GM18507 (cell line): ENCODE data around the gene MAPT.
A peak's percentile ranks its signal among the peaks of the same experiment; 100 is the strongest.

ENCODE experiments used
- DNase-seq: peaks from one replicate; pipeline ENCODE4 v3.0.0; 2011; ENCODE audit warnings: low read depth; ENCODE audit not compliant: insufficient read length; ENCODE audit errors: extremely low spot score
- FAIRE-seq: peaks from 2 replicates; lab custom pipeline; 2011; peaks lifted over from hg19 to GRCh38; lab: Jason Lieb, UNC

The MAPT gene

DNA sequence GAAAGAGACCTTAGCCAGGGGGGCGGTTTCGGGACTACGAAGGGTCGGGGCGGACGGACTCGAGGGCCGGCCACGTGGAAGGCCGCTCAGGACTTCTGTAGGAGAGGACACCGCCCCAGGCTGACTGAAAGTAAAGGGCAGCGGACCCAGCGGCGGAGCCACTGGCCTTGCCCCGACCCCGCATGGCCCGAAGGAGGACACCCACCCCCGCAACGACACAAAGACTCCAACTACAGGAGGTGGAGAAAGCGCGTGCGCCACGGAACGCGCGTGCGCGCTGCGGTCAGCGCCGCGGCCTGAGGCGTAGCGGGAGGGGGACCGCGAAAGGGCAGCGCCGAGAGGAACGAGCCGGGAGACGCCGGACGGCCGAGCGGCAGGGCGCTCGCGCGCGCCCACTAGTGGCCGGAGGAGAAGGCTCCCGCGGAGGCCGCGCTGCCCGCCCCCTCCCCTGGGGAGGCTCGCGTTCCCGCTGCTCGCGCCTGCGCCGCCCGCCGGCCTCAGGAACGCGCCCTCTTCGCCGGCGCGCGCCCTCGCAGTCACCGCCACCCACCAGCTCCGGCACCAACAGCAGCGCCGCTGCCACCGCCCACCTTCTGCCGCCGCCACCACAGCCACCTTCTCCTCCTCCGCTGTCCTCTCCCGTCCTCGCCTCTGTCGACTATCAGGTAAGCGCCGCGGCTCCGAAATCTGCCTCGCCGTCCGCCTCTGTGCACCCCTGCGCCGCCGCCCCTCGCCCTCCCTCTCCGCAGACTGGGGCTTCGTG is at the start of gene MAPT:
TSS of gene MAPT (plus strand) at position 533 of the 763 bp plus-strand sequence. CDS start 67,784 bp downstream, outside the sequence.
- peak; percentile 86 for DNase-seq
- peak; percentile 79 for FAIRE-seq

DNA sequence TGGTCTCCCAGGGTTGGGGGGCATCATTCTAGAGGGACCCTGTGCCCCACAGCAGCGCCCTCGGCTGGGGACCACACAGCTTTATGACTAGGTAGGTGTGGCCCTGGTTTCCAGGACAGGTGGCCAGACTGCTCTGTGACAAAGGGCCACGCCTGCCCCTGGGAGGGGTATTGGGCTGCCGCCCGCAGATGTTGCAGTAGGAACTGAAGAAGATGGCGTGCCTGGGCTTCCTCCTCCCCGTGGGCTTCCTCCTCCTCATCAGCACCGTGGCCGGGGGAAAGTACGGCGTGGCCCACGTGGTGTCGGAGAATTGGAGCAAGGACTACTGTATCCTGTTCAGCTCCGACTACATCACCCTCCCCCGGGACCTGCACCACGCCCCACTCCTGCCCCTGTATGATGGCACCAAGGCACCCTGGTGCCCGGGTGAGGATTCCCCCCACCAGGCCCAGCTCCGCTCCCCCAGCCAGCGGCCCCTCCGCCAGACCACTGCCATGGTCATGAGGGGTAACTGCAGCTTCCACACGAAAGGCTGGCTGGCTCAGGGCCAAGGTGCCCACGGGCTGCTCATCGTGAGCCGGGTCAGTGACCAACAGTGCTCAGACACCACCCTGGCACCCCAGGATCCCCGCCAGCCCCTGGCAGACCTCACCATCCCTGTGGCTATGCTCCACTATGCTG is 49.5 kb upstream of the MAPT start, which contains the start of gene SPPL2C:
TSS of gene SPPL2C (plus strand) at position 187 of the 681 bp plus-strand sequence. CDS start at position 213, 26 bp downstream.
- FAIRE-seq = no peak

DNA sequence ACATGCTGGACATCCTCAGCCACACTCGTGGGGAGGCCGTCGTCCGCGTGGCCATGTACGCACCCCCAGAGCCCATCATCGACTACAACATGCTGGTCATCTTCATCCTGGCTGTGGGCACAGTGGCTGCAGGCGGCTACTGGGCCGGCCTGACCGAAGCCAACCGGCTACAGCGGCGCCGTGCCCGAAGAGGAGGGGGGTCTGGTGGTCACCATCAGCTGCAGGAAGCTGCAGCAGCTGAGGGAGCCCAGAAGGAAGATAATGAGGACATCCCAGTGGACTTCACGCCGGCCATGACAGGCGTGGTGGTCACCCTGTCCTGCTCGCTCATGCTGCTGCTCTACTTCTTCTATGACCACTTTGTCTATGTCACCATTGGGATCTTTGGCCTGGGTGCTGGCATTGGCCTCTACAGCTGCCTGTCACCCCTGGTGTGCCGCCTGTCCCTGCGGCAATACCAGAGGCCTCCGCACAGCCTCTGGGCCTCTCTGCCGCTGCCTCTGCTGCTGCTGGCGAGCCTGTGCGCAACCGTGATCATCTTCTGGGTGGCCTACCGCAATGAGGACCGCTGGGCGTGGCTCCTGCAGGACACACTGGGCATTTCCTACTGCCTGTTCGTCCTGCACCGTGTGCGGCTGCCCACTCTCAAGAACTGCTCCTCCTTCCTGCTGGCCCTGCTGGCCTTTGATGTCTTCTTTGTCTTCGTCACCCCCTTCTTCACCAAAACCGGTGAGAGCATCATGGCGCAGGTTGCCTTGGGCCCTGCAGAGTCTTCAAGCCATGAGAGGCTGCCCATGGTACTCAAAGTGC is 48.8 kb upstream of the MAPT start:
- no peak for FAIRE-seq

More for the DNA sequence above, 49.5 kb upstream of the MAPT start, which contains the start of gene SPPL2C:
- DNase-seq = no peak

DNA sequence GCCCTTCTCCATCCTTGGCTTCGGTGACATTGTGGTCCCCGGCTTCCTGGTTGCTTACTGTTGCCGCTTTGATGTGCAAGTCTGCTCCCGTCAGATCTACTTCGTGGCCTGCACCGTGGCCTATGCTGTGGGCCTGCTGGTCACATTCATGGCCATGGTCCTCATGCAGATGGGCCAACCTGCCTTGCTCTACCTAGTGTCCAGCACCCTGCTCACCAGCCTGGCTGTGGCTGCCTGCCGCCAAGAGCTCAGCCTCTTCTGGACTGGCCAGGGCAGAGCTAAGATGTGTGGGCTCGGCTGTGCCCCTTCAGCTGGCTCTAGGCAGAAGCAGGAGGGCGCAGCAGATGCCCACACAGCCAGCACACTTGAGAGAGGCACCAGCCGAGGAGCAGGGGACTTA is 48.1 kb upstream of the MAPT start:
- DNase-seq = no peak
- FAIRE-seq = no peak

More for the DNA sequence above, 48.8 kb upstream of the MAPT start:
- DNase-seq = no peak

DNA sequence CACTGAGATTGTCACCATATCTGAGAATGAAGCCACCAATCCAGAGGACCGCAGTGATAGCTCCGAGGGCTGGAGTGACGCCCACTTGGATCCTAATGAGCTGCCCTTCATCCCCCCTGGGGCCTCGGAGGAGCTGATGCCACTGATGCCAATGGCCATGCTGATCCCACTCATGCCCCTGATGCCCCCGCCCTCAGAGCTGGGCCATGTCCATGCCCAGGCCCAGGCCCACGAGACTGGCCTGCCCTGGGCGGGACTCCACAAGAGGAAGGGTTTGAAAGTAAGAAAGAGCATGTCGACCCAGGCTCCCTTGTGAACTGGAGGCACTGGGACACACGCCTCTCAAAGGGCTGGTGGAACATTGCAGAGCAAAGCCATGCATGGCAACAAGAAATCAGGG is 47.7 kb upstream of the MAPT start:
- DNase-seq (no peak), FAIRE-seq (no peak)

DNA sequence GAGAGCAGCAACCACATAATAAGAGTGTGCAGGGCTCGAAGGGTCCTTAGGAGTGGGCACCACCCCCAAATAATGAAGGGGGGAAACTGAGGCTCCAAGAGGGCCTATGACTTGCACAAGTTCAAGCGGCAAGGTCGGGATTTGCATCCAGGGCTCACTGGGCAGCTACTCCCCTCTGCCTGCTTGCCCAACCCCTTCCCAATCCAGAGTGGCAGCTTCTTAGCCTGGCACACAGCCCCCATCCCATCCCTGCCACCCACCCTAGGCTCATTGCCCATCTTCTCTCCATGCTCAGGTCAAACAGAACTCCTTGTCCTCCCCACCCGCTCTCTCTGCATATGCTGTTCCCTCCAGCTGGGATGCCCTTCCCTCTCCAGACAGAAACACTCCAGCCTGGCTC is 47.3 kb upstream of the MAPT start:
- DNase-seq (no peak), FAIRE-seq (no peak)

DNA sequence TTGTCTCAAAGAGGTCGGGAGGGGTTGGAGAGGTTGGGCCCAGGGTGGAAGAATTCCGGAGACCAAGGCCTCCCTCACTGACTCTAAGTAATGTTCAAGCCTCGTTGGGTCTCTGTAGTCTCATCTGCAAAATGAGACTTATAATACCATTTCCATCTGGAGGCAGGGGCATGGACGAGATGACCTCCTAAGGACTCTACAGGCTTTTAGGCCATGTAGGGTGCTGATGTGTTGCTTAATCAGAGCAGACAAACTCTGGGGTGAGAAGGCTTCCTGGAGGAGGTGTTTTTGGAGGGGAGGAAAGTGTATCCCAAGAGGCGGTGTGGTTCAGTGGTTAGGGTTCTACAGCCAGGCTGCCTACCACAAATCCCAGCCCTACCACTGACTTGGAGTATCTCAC is 46.6 kb upstream of the MAPT start:
- no peak for FAIRE-seq
- DNase-seq = no peak

DNA sequence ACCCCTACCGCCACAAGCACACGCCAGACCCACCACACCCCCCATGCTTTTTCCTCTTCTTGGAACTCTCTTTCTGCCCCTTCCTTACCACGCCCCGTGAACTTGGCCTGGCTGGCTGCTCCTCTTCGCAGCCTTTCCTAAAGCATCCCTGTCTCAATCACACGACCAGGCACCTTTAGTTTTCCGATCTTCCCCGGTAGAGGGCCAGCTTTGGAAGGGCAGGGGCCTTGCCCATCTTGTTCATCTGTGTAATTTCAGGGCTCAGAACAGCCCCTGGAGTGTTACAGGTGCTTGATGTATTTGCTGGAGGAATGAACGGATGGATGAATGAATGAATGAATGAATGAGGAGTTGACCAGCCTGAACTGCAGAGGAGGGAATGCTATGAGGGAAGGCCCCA is 45.9 kb upstream of the MAPT start:
- DNase-seq = no peak
- no peak for FAIRE-seq

DNA sequence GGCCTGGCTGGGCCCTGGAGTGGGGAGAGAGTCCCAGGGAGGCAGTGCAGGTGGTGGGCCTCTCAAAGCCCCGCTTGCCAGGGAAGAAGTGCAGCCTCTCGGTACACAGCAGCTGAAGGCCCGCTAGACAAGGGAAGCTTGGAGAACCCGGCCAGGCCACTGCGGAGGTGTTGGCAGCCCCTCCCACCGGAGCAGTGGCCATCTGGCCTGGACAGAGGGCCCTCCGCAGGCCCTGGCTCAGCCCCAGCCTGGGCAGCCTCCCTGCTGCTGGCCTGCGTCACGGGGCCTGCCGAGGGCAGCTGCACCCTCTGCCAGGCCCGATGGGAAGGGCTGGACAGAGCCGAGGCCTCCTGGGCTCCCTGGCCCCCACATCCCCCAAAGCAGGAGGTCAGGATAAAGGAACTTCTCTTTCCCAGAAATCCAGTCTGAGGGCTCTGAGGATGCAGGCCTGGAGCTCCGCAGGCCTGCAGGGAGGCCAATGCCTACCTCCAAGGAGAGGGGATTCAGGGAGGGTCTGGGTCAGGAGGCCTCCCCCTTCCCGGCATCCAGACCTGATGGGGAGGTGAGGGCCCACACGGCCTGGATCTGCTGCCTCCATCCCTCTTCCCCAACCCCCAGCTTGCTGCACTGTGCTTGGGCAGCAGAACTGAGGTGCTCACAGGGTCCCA is 45.4 kb upstream of the MAPT start:
- DNase-seq = no peak
- FAIRE-seq = no peak

DNA sequence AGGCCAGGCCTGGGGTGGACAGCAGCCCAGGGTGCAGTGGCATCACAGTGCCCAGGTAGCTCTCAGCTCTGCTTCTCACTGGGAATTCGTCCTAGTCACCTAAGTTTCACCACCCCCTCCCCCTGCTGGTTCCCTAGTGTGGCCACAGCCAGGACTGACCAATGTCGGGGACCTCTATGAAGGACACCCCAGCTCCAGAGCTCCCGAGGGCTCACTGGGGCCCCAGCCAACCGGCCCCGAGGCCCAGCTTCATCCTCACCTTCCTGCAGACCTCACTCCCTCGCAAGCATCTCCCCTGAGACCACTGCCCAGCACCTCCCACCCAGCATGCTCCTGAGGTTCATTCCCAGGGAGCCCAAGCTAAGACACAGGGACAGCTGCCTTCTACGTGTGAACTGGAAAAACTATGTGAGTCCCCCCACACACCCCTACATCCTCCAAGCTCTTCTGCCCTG is 44.8 kb upstream of the MAPT start:
- DNase-seq (no peak), FAIRE-seq (no peak)

DNA sequence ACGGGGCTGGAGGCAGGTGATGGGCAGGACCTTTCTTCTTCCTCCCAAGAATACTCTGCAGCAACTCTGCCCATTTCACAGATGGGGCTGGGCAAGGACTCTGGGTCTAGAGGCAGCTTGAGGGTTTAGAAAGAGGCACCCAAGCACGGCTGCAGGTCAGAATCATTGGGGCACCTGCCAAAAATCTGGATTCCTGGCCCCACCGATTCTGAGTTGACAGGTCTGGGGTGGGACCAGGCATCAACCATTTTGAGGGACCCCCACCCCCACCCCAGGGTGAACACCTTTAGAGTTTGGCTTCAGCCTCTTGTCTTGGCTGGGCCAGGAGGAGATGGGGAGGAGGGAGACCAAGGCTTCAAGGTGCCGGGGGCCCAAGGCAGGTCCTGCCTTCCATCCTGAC is 44.3 kb upstream of the MAPT start:
- no peak for FAIRE-seq
- DNase-seq = no peak

DNA sequence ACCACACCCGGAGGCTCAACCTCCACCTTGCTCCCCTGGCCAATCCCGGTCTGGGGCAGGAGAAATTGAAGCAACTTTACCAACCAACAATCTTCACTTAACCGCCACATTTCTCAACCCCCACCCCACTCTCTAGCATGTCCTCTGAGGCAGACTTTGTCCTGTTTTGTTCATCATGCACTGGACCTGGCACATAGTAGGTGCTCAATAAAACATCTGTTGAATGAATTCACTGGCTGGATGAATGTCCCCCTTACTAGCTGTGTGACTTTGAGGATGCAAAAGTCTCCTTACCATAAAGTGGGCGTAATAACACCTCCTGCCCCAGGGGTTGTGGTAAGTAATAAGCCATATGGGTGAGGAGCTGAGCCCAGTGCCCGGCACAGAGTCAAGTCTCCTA is 43.9 kb upstream of the MAPT start:
- FAIRE-seq (no peak), DNase-seq (no peak)

DNA sequence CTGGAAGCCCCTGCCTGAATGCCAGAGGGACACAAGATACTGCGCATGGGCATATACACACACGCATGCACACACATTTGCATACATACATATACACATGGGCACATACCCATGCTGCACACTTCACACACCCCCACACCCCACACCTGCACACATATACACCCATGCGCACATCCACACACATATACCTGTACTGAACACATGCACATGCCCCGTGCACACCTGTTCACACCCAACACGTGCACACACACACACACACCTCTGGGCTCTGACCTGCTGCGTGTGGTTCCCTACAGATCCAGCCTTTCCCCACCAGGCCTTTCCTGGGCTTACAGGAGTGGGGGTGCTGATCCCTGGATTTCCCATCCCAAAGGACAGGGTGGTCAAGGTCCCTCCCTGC is 43.3 kb upstream of the MAPT start:
- FAIRE-seq (no peak), DNase-seq (no peak)

DNA sequence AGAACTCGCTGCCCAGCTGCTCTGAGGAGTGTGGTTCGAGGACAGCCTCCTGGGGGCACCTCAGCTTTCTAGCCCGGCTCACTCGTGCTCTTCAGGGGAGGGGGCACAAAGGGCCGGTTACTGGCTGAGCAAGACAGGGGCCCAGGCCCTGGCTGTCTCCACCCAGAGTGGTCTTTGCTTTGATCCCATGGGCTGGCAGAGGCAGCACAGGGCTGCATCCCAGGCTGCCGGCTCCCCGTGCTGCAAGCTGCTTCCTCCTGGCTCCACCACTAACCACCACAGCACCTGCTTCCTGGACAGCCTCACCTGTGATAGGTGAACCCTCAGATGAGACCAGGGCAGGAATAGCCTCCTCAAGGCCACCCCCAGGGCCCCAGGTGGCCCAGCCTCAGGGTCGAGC is 42.9 kb upstream of the MAPT start:
- FAIRE-seq (no peak), DNase-seq (no peak)

DNA sequence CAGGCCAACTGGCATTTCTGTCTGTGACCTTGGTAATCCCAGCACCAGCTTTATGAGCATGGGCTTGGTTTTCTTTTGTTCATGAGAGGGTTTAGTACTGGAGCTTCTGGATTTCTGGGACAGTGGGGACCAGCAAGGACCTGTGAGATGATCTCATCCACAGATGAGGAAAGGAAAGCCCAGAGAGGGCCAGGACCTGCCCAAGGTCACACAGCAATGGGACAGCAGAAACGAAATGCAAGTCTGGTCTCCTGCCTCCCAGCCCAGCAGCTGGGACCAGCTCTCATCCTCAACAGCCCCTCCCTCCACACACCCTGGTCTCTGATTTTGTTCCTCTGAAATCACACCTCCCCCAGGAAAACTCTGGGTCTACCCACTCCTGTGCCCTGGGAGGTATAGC is 42.5 kb upstream of the MAPT start:
- DNase-seq = no peak
- FAIRE-seq = no peak

DNA sequence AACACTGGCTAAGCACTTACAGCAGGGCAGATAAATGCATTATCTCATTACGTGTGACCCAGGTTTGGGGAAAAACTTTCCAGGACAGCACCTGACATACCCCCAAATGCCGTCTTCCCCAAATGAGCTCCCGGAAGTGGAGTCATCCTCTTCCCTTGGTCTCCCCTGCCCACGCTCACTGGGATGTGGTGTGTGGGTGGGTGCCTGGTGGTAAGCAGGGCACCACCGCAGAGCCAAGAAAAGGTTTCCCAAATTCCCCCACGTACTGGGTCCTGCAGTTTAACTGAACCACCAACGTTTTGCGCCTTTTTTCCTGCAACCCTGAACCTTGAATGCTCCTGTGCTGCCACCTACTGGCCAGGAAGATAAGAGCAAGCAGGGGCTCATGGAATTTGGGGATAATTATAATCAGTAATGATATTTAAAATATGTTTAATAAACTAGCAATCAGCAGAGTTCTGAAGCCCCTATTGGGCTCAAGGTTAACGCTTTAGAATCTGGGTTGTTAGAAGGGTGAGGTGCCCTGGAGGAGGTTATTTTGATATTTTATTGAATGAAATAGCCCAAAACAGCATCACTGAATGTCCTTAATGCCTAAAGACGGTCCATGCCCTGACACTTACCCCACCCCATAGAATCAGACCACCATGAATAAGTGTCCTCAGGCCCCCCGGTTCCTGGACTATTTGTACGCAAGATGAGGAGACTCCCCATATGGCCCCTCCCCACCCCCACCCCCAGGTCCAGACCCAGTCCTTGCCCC is 41.6 kb upstream of the MAPT start:
- peak; percentile 80 for FAIRE-seq
- peak; percentile 23 for DNase-seq

DNA sequence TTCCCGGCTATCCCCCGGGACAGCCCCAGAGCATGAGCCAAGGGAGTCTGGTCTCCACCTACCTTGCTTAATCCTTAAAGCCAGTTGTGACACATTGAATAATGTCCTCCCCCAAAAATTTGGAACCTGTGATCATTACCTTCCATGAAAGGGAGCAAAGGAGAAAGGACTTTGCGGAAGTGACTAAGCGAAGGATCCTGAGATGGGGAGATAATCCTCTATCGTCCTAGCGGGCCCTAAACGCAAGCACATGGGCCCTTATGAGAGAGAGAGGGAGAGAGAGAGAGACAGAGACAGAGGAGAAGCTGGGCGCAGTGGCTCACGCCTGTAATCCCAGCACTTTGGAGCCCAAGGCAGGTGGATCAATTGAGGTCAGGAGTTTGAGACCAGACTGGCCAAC is 40.1 kb upstream of the MAPT start:
- DNase-seq (no peak), FAIRE-seq (no peak)

DNA sequence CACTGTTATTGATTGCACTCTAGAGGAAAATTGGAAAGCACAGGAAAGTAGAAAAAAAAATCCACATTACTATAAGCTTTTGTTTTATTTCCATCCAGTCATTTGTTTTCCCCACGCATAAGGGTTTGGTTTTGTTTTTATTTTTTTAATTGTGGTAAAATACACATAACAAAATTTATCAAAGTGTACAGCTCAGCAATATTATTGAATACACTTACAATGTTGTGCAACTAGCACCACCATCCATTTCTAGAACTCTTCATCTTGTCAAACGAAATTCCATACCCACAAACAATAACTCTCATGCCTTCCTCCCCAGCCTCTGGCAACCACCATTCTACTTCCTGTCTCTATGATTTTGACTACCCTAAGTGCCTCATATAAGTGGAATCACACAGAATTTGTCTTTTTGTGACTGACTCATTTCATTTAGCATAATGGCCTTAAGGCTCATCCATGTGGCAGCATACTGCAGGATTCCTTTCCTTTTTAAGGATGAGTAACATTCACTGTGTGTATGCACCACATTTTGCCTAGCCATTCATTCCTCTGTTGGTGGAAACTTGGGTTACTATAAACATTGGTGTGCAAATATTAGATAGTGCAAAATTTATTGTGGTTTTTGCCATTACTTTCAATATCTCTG is 38.5 kb upstream of the MAPT start:
- DNase-seq (no peak), FAIRE-seq (no peak)
